Left ventricle myocardium superior (tissue), 1 donor: ENCODE results near the gene CASP14. TPM values are rescaled to one million over a fixed set of nuclear protein-coding genes. Genes with fewer than 3 reads are reported as not detected.
A peak's percentile ranks its signal among the peaks of the same experiment; 100 is the strongest.
"Not testable (repeated sequence)": the region's sequence is repeated elsewhere in the genome, so short reads cannot be mapped to it uniquely, and the experiment has no call there.

Source experiments
- ATAC-seq: fragments of 200-7000 bp; cut with Tn5 transposase; one replicate; pipeline ENCODE4 v1.9.1; 2020; ENCODE audit warnings: mild to moderate bottlenecking, moderate library complexity
- DNase-seq: peaks from one replicate; pipeline ENCODE4 v3.0.0-alpha.2; 2020
- intact Hi-C: fragments of 100-400 bp; cut with micrococcal nuclease; formaldehyde crosslinking; loops from one replicate; pipeline ENCODE4 v1.11.0; 2022
- total RNA-seq: library from RNA; stranded (reverse); fragmentation: NEBNext Ultra II Directional; extraction: Animal tissue kit (Norgen Biotek cat#: 25700); gene quantifications from one replicate; pipeline ENCODE4 v1.2.1, GENCODE V29; 2021
- donor health status: DM: no; HTN: yes; CAD: no; lungs with severe emphysema.

CASP14 gene
- total RNA-seq, 1 donor from 2014 or later, result not detected

DNA sequence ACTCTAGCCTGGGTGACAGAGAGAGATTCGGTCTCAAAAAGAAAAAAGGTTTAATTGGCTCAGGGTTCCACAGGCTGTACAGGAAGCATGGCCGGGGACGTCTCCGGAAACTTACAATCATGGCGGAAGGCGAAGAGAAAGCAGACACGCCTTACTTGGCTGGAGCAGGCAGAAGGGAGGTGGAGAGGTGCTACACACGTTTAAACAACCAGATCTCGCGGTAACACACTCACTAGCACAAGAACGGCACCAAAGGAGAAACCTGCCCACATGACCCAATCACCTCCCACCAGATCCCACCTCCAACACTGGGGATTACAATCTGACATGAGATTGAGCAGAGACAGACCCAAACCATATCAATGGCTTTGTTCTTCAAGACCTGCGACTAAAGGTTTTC lies 12.8 kb downstream of the CASP14 start:
- DNase-seq, result no peak
- intact Hi-C loops, result no loop called here
- no peak for ATAC-seq

DNA sequence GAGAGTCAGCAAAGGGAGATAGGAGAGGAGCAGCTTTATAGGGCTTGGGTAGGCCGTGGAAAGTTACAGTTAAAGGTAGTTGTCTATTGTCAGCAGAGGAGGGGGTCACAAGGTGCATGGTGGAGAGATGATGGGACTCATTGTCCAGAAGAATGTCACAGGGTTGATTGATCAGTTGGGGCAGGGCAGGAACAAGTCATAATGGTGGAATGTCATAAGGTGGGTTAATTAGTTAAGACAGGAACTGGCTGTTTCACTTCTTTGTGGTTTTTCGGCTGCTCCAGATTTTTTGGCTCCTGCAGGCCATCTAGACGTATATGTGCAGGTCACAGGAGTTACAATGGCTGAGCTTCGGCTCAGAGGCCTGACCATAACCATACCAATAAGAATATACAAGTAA lies 21.1 kb downstream of the CASP14 start:
- ATAC-seq, intact Hi-C loops: not testable (repeated sequence)

DNA sequence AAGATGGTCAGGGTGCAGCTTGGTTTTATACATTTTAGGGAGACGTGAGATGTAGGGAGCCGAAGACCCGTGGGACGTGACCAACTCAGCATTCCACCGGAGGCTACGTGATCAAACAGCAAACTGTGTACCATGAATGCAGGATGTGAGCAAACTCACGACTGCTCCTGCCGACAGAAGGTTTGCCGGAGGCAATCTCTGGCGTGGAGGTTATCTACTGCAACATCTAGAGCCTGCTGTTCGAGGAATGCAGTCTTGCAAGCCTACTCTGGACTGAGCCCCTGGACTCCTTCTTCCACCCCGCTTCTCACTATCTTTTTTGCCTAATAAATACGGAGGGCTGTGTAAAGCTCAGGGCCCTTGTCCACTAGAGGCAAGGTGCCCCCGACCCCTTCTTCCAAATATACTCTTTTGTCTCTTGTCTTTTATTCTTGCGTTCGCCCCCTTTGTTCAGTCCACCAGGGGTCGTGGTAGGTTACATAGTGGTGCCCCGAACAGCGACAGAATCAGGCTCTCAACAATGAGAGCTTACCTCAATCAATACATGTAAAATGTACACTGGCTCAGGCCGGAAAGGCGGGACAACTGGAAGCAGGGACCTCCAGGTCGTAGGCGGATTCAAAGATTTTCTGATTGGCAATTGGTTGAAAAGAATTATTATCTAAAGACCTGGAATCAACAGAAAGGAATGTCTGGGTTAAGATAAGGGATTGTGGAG lies 23.8 kb downstream of the CASP14 start:
- ATAC-seq (no peak), DNase-seq (no peak)
- intact Hi-C loops, result no loop called here

More for the DNA sequence above, 21.1 kb downstream of the CASP14 start:
- DNase-seq, result not testable (repeated sequence)

- DNase-seq (no peak), ATAC-seq (no peak)
- intact Hi-C loops, result no loop called here
Measured at GRCh38 chr19:15074371-15074770, 25.1 kb downstream of the CASP14 start.

DNA sequence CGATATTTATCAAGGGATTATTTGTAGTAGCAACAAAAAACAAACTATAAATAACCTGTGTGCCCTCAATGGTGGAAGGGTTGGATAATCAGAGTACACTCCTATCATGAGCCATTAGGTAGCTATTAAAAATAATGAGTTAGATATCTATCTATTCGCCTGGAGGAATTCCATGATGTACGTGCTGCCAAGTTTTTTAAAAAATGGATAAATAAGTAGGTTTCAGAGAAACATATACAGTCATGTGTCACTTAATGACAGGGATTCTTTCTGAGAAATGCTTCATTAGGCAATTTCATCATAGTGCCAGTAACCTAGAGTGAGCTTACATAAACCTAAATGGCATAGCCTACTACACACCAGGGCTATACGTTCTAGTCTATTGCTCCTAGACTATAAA lies 26.5 kb downstream of the CASP14 start:
- DNase-seq (no peak), ATAC-seq (no peak)
- intact Hi-C loops, result no loop called here

- intact Hi-C loops, result loop anchor here (10.0 kb wide), 1 partner anchor 485 kb away; no protein-coding TSS in a partner anchor
- ATAC-seq, DNase-seq: not testable (repeated sequence)
Measured at GRCh38 chr19:15080002-15080401, 30.7 kb downstream of the CASP14 start.

- no peak for ATAC-seq
- intact Hi-C loops, result loop anchor here (10.0 kb wide), 1 partner anchor 483 kb away; no protein-coding TSS in a partner anchor
- no peak for DNase-seq
Measured at GRCh38 chr19:15081911-15082310, 32.6 kb downstream of the CASP14 start, which contains the start of gene OR1I1. Gene OR1I1 (plus strand): TSS chr19:15082211. CDS start chr19:15087066, 4,855 bp downstream.

DNA sequence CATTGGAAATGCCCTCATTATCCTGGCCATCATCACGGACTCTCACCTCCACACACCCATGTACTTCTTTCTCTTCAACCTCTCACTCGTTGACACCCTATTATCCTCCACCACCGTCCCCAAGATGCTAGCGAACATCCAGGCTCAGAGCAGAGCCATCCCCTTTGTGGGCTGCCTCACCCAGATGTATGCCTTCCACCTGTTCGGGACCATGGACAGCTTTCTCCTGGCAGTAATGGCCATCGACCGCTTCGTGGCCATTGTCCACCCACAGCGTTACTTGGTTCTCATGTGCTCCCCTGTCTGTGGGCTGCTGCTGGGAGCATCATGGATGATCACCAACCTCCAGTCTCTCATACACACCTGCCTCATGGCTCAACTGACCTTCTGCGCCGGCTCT lies 37.9 kb downstream of the CASP14 start:
- ATAC-seq, result no peak

GRCh38 chr19:15091918-15092753 lies 42.9 kb downstream of the CASP14 start:
- DNase-seq (no peak), ATAC-seq (peak; percentile 50)
- intact Hi-C loops, result loop anchor here (10.0 kb wide), 1 partner anchor 63 kb away; no protein-coding TSS in a partner anchor

More for the DNA sequence above, 37.9 kb downstream of the CASP14 start:
- intact Hi-C loops, result loop anchor here (10.0 kb wide), 1 partner anchor 478 kb away; no protein-coding TSS in a partner anchor
- no peak for DNase-seq

GRCh38 chr19:15093001-15093400 lies 43.7 kb downstream of the CASP14 start:
- no peak for ATAC-seq
- no peak for DNase-seq
- intact Hi-C loops, result loop anchor here (10.0 kb wide), 1 partner anchor 62 kb away; no protein-coding TSS in a partner anchor

- ATAC-seq (no peak), DNase-seq (no peak)
- intact Hi-C loops, result loop anchor here (10.0 kb wide), 1 partner anchor 59 kb away; no protein-coding TSS in a partner anchor
Measured at GRCh38 chr19:15096223-15096622, 46.9 kb downstream of the CASP14 start.

DNA sequence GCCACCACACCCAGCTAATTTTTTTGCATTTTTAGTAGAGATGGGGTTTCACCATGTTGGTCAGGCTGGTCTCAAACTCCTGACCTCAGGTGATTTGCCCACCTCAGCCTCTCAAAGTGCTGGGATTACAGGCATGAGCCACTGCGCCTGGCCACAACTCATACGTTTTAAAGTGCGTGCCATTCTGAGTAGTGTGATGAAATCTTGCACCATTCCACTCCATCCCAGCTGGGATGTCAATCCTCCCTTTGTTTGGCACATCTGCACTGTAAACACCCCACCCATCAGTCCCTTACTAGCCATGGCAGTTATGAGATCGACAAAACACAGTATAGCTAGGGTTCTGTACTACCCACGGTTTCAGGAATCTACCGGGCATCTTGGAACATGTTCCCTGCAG lies 48.7 kb downstream of the CASP14 start:
- not testable (repeated sequence) for ATAC-seq, DNase-seq
- intact Hi-C loops, result loop anchor here (10.0 kb wide), 1 partner anchor 57 kb away; no protein-coding TSS in a partner anchor

- DNase-seq (no peak), ATAC-seq (no peak)
- intact Hi-C loops, result loop anchor here (10.0 kb wide), 1 partner anchor 56 kb away; no protein-coding TSS in a partner anchor
Measured at GRCh38 chr19:15098460-15098859, 49.2 kb downstream of the CASP14 start.

DNA sequence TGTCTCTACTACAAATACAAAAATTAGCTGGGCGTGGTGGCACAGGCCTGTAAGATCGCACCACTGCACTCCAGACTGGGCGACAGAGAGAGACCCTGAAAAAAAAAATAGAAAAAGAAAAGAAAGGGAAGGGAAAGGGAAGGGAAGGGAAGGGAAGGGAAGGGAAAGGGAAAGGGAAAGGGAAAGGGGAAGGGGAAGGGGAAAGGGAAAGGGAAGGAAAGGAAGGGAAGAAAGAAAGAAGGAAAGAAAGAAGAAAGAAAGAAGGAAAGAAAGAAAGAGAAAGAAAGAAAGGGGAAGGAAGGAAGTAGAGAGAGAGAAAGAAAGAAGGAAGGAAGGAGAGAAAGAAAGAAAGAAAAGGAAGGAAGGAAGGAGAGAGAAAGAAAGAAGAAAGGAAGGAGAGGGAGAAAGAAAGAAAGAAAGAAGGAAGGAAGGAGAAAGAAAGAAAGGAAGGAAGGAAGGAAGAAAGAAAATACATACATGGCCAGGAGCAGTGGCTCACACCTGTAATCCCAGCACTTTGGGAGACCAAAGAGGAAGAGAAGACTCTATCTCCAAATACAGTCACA lies 49.8 kb downstream of the CASP14 start:
- intact Hi-C loops, result loop anchor here (10.0 kb wide), 1 partner anchor 56 kb away; no protein-coding TSS in a partner anchor
- ATAC-seq (no peak), DNase-seq (no peak)

GRCh38 chr19:15101479-15102082 lies 52.3 kb downstream of the CASP14 start:
- DNase-seq, result no peak
- peak; percentile 65 for ATAC-seq

DNA sequence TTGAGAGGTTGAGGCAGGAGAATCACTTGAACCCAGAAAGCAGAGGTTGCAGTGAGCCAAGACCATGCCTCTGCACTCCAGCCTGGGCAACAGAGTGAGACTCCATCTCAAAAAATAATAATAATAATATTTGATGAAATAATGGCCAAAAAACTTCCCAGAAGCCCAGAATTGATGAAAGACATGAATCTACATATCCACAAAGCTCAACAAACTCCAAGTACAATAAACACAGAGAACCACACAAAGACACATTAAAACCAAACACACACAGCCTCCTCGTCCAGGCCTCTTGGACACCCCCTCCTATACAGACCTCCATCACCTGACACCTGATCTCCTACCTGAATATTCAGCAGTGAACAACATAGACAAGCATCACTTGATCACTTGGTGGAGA lies 54.7 kb downstream of the CASP14 start:
- DNase-seq (no peak), ATAC-seq (no peak)
- intact Hi-C loops, result no loop called here

More at GRCh38 chr19:15101479-15102082, 52.3 kb downstream of the CASP14 start:
- intact Hi-C loops, result no loop called here

- DNase-seq, result no peak
- ATAC-seq, result no peak
- intact Hi-C loops, result no loop called here
Measured at GRCh38 chr19:15104411-15104810, 55.1 kb downstream of the CASP14 start.

GRCh38 chr19:15105044-15105443 lies 55.8 kb downstream of the CASP14 start:
- DNase-seq (no peak), ATAC-seq (no peak)
- intact Hi-C loops, result no loop called here
